DOHH2 (cell line): ENCODE measurements around the gene SGTA.

Experiments used
- H3F3A ChIP-seq: fragments of 200-600 bp; sonication (generic), shearing (Covaris generic); 2 replicates; pipeline ENCODE4 v1.6.0; 2016; ENCODE audit warnings: antibody characterized with exemption, mild to moderate bottlenecking; ENCODE audit not compliant: control insufficient read depth, insufficient read depth
- H3K27ac ChIP-seq: fragments of 200-600 bp; sonication (generic); 2 replicates; pipeline ENCODE4 v1.5.1; 2014; ENCODE audit warnings: low read depth, mild to moderate bottlenecking, low read length, moderate library complexity
- H3K27me3 ChIP-seq: fragments of 200-600 bp; sonication (generic); 2 replicates; pipeline ENCODE4 v1.6.1; 2014; ENCODE audit warnings: mild to moderate bottlenecking, low read length, mixed read lengths; ENCODE audit not compliant: control insufficient read depth
- H3K36me3 ChIP-seq: fragments of 200-600 bp; sonication (generic); 2 replicates; pipeline ENCODE4 v1.6.1; 2014; ENCODE audit warnings: mild to moderate bottlenecking, low read length, moderate library complexity, mixed read lengths; ENCODE audit not compliant: control insufficient read depth
- H3K4me1 ChIP-seq: fragments of 200-600 bp; sonication (generic); 2 replicates; pipeline ENCODE4 v1.6.1; 2014; ENCODE audit warnings: mild to moderate bottlenecking, low read length, mixed read lengths; ENCODE audit not compliant: control insufficient read depth
- H3K4me2 ChIP-seq: fragments of 200-600 bp; sonication (generic); 2 replicates; pipeline ENCODE4 v1.6.0; 2014; ENCODE audit warnings: mild to moderate bottlenecking, low read length, moderate library complexity
- H3K4me3 ChIP-seq: fragments of 200-600 bp; sonication (generic); 2 replicates; pipeline ENCODE4 v1.5.1; 2014; ENCODE audit warnings: mild to moderate bottlenecking, low read length, mixed read lengths
- H3K79me2 ChIP-seq: fragments of 200-600 bp; sonication (generic); 2 replicates; pipeline ENCODE4 v1.6.1; 2014; ENCODE audit warnings: mild to moderate bottlenecking, low read length, mixed read lengths; ENCODE audit not compliant: control insufficient read depth
- H3K9me2 ChIP-seq: fragments of 200-600 bp; sonication (generic); replicated peaks from 2 replicates; pipeline ENCODE4 v1.6.1; 2014; ENCODE audit warnings: mild to moderate bottlenecking, low read length, mixed read lengths; ENCODE audit not compliant: control insufficient read depth
- H3K9me3 ChIP-seq: fragments of 200-600 bp; sonication (generic); 2 replicates; pipeline ENCODE4 v1.6.1; 2014; ENCODE audit warnings: antibody characterized with exemption, low read length, mixed read lengths; ENCODE audit not compliant: control insufficient read depth, insufficient read depth
- H4K20me1 ChIP-seq: fragments of 200-600 bp; sonication (generic); 2 replicates; pipeline ENCODE4 v1.6.0; 2014; ENCODE audit warnings: low read depth, mild to moderate bottlenecking, antibody characterized with exemption, low read length, moderate library complexity; ENCODE audit not compliant: control insufficient read depth, insufficient read depth
- EZH2phosphoT487 ChIP-seq: fragments of 200-600 bp; sonication (generic); IDR thresholded peaks from 2 replicates; pipeline ENCODE4 v1.6.1; 2017; ENCODE audit warnings: borderline replicate concordance, mild to moderate bottlenecking, antibody characterized with exemption, low read length, moderate library complexity, mixed read lengths
- TF ChIP-seq, protein P1 (sequence below): fragments of 200-600 bp; sonication (generic); IDR thresholded peaks from one replicate; pipeline ENCODE4 v1.5.1; 2014; ENCODE audit warnings: antibody characterized with exemption, mild to moderate bottlenecking, low read depth, low read length; ENCODE audit not compliant: poor library complexity, severe bottlenecking

The SGTA gene

DNA sequence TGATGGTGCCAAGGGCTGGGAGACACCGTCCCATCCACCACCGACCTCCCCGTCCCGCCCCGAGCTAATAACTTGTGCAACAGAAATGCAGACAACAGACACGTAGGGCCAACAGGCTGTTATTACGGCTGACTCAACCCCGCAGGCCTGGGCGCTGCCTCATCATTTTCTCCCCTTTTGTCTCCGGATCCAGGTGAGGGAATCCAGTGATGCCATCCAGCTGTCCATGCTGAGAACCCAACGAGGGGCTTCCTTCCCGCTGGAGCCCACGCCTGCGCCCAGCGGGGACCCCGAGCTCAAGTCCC is 55.5 kb downstream of the SGTA start:
- Histone ChIP-seq H3K36me3 (peaks cover 9% of the 10 kb centered on the region), H3K27me3 (peaks cover 15% of the 10 kb centered on the region), H3K9me2 (no peaks in the 10 kb centered on the region), H3K4me1 (peaks cover 22% of the 10 kb centered on the region), H3F3A (no peaks in the 10 kb centered on the region), H3K79me2 (no peaks in the 10 kb centered on the region), H3K4me3 (no peak overlapping the region), H4K20me1 (peaks cover 4% of the 10 kb centered on the region; the same call in 1 of the 2 replicates), H3K4me2 (no peak overlapping the region), H3K27ac (no peak overlapping the region), H3K9me3 (no peaks in the 10 kb centered on the region)
- TF ChIP-seq, protein P1, sequence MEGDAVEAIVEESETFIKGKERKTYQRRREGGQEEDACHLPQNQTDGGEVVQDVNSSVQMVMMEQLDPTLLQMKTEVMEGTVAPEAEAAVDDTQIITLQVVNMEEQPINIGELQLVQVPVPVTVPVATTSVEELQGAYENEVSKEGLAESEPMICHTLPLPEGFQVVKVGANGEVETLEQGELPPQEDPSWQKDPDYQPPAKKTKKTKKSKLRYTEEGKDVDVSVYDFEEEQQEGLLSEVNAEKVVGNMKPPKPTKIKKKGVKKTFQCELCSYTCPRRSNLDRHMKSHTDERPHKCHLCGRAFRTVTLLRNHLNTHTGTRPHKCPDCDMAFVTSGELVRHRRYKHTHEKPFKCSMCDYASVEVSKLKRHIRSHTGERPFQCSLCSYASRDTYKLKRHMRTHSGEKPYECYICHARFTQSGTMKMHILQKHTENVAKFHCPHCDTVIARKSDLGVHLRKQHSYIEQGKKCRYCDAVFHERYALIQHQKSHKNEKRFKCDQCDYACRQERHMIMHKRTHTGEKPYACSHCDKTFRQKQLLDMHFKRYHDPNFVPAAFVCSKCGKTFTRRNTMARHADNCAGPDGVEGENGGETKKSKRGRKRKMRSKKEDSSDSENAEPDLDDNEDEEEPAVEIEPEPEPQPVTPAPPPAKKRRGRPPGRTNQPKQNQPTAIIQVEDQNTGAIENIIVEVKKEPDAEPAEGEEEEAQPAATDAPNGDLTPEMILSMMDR, result no peak
- TF ChIP-seq EZH2phosphoT487, result no peak

GRCh38 chr19:2726904-2727639 is 56.0 kb downstream of the SGTA start:
- Histone ChIP-seq H3K4me2 (no peak overlapping the region), H3K27me3 (peaks cover 20% of the 10 kb centered on the region), H3F3A (no peaks in the 10 kb centered on the region), H3K4me1 (peaks cover 24% of the 10 kb centered on the region), H3K4me3 (no peak overlapping the region), H4K20me1 (peaks cover 4% of the 10 kb centered on the region; the same call in 1 of the 2 replicates), H3K79me2 (no peaks in the 10 kb centered on the region), H3K9me3 (no peaks in the 10 kb centered on the region), H3K36me3 (peaks cover 4% of the 10 kb centered on the region), H3K27ac (no peak overlapping the region), H3K9me2 (no peaks in the 10 kb centered on the region)
- no peak for TF ChIP-seq EZH2phosphoT487
- TF ChIP-seq, protein P1, result no peak

GRCh38 chr19:2726160-2726855 is 56.8 kb downstream of the SGTA start:
- Histone ChIP-seq H3K9me3 (no peaks in the 10 kb centered on the region), H3K36me3 (no peaks in the 10 kb centered on the region; the same call in 1 of the 2 replicates), H3K9me2 (no peaks in the 10 kb centered on the region), H3K79me2 (no peaks in the 10 kb centered on the region), H3K27me3 (peaks cover 26% of the 10 kb centered on the region), H3F3A (no peaks in the 10 kb centered on the region), H3K4me2 (no peak overlapping the region), H3K4me3 (no peak overlapping the region), H4K20me1 (peaks cover 4% of the 10 kb centered on the region; the same call in 1 of the 2 replicates), H3K4me1 (peaks cover 30% of the 10 kb centered on the region), H3K27ac (no peak overlapping the region)
- TF ChIP-seq, protein P1, result no peak
- no peak for TF ChIP-seq EZH2phosphoT487
